Measurements from ENCODE around the gene OTX1. TPM values are rescaled to one million over a fixed set of nuclear protein-coding genes. Genes with fewer than 3 reads are reported as not detected.

Gene OTX1
- total and polyA plus RNA-seq, 2 donors (not counting 3 experiments of a cell fraction or from before 2014, with no cell fraction given): not detected

- TF ChIP-seq CTCF (IDR thresholded peaks at IDR 0.05; ENCODE audit: extremely low read depth in 1 of 2, insufficient read depth in 1 of 2, low read depth in 1 of 2, low read length in 2 of 2): no peak
- TF ChIP-seq GATA2 (IDR thresholded peaks at IDR 0.05; ENCODE audit: insufficient read depth, insufficient read length, low read depth, low read length): no peak
- TF ChIP-seq JUN (IDR thresholded peaks at IDR 0.05; ENCODE audit: borderline replicate concordance, insufficient read depth, insufficient read length, low read depth): no peak
- TF ChIP-seq EZH2 (IDR thresholded peaks at IDR 0.05; ENCODE audit: borderline replicate concordance, low read depth, low read length, severe bottlenecking): no peak
- TF ChIP-seq MYC (IDR thresholded peaks at IDR 0.05; ENCODE audit: low read depth, low read length): no peak
- no peak for TF ChIP-seq POLR2A (IDR thresholded peaks at IDR 0.05; ENCODE audit: low read depth, low read length)
- no peak for TF ChIP-seq POLR2AphosphoS5 (IDR thresholded peaks at IDR 0.05; ENCODE audit: insufficient read depth, low read depth, low read length)
- no peak for TF ChIP-seq FOS (IDR thresholded peaks at IDR 0.05; ENCODE audit: borderline replicate concordance, insufficient read depth, low read length)
- no peak for TF ChIP-seq MAX (IDR thresholded peaks at IDR 0.05; ENCODE audit: insufficient read depth, insufficient read length)
- DNase-seq (ENCODE audit: low read depth, low spot score) (no peak), FAIRE-seq (no peak)
- H3K27ac ChIP-seq (ENCODE audit: insufficient read depth, low read depth, low read length): no peak overlapping the region
- no peaks in the 10 kb centered on the region for H3K9me3 ChIP-seq (replicated peaks; ENCODE audit: control insufficient read depth, insufficient read depth, low read length)
- no peaks in the 10 kb centered on the region for H3K9me1 ChIP-seq (replicated peaks; ENCODE audit: control insufficient read depth, extremely low read depth, insufficient read depth, low read length)
- H3K4me3 ChIP-seq (replicated peaks in 1 of 3; ENCODE audit: insufficient read depth in 1 of 3, low read depth in 1 of 3, low read length in 3 of 3): no peak overlapping the region
- ChIA-PET CTCF (interaction anchor here (1.6 kb wide), 1 partner anchor 12 kb away, joined by 3 read pairs; no protein-coding TSS in a partner anchor), POLR2A (no interaction called here)
- no peaks in the 10 kb centered on the region for H3K79me2 ChIP-seq (ENCODE audit: control insufficient read depth, insufficient read depth, low read length)
- no TSS peak for BruUV-seq (replicated peaks)
- no peak overlapping the region for H2AFZ ChIP-seq (ENCODE audit: low read depth, low read length)
- dilution Hi-C loops (cut with MboI; ENCODE audit: extremely low pct_ligation_motif_present, low sequenced_read_pairs) (no loop called here), intact Hi-C loops (cut with micrococcal nuclease) (no loop called here)
- peaks cover 7% of the 10 kb centered on the region for H3K4me1 ChIP-seq (ENCODE audit: control insufficient read depth, extremely low read depth, insufficient read depth, low read length)
- H3K27me3 ChIP-seq (ENCODE audit: control insufficient read depth in 2 of 2, insufficient read depth in 2 of 2, low read length in 2 of 2): no peaks in the 10 kb centered on the region
- H3K9ac ChIP-seq (replicated peaks; ENCODE audit: extremely low read depth, insufficient read depth, low read length): no peak overlapping the region
- H3K4me2 ChIP-seq (ENCODE audit: insufficient read depth, low read length): no peak overlapping the region
- H3K36me3 ChIP-seq (ENCODE audit: control insufficient read depth in 2 of 2, extremely low read depth in 1 of 2, insufficient read depth in 2 of 2, low read length in 2 of 2): no peaks in the 10 kb centered on the region
- no peaks in the 10 kb centered on the region for H4K20me1 ChIP-seq (replicated peaks; ENCODE audit: control insufficient read depth, extremely low read depth, insufficient read depth, low read length)
These were observed 10.0 kb upstream of the OTX1 start for GRCh38 chr2:63040586-63040985.

Measured in endothelial cell of umbilical vein (primary cell).